GM18951 (cell line): Measurements from ENCODE around the gene ARHGAP23.
"Not testable (repeated sequence)": the region's sequence is repeated elsewhere in the genome, so short reads cannot be mapped to it uniquely, and the experiment has no call there.

ENCODE experiments used
- POLR2A ChIP-seq: IDR thresholded peaks from 4 replicates; pipeline ENCODE4 v1.6.1; 2011; ENCODE audit warnings: mild to moderate bottlenecking; ENCODE audit not compliant: insufficient read length, insufficient read depth; ENCODE audit errors: extremely low read depth
- in situ Hi-C: fragments of 300-500 bp; cut with MboI; formaldehyde crosslinking; loops from one replicate; pipeline ENCODE4 v1.12.0; 2022; ENCODE audit warnings: low sequenced_read_pairs, mixed read lengths, inconsistent platforms; ENCODE audit not compliant: unreplicated experiment

The ARHGAP23 gene

DNA sequence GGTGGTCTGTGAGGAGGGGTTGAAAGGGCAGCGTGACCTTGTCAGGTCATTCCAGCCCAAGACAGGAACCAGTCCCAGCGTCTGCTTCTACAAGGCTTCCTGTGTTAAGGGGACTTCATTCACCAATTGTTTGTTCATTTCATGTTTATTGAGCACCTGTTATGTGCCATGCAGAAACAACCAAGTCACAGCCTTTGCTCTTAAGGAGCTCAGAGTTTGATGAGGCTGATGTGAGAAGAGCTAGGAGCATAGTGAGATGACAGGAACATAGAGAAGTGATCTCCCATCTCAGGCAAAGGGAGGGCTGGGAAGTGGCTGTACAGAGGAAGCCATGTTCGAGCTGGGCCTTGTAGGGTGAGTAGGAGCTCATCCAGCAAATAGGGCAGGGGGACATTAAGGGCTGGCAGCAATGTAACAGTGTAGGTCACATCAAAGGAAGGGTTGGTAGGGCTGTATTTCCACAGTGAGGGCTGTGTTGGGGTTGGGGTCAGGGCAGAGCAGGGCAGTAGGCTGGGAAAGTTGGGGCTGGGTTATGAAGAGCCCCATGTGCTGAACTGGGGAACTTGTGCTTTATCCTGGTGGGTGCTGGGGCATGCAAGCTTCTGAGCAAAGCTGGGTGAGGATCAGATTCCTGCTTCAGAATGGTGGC lies 79.8 kb downstream of the ARHGAP23 start:
- in situ Hi-C loops = no loop called here

GRCh38 chr17:38508570-38508950 lies 80.3 kb downstream of the ARHGAP23 start:
- in situ Hi-C loops = no loop called here
- TF ChIP-seq POLR2A = no peak

More for the DNA sequence above, 79.8 kb downstream of the ARHGAP23 start:
- TF ChIP-seq POLR2A = no peak

DNA sequence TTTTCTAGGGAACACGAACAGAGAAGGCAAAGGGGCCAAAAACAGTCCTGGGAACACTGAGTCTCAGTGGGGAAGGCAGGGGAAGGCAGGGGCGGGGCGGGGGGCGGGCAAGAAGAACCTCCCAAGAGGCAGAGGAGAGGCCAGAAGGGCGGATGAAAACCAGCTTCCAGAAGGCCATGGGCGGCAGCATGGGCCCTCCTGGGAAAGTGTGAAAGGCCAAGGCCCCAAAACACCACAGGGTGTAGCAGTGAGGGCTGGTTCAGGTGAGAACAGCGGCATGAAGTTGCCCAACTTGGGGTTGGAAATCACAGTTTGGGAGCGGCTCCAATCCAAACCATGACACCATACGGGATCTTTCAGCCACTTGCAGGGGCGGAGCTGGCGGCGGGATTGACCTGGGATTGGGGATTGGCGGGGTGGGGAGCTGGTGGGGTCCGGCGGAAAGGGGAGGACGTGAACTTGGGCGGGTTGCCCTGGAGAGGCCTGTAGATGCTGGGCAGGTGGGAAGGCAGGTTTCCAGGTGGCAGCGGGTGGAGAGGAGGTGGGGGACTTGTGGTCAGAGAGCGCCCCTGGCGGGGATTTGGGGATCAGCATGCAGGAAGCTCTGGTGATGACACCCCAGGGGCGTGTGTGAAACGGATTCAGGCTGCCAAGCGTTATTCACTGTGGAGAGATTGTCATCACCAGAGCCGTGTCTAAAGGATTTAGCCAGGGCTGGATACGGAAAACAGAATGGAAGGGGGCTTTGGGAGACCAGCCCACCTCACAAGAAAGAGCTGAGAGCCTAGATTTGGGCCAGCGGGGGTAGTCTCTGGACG lies 80.9 kb downstream of the ARHGAP23 start:
- in situ Hi-C loops = no loop called here
- no peak for TF ChIP-seq POLR2A

GRCh38 chr17:38509772-38510420 lies 81.6 kb downstream of the ARHGAP23 start:
- no peak for TF ChIP-seq POLR2A
- in situ Hi-C loops = no loop called here

DNA sequence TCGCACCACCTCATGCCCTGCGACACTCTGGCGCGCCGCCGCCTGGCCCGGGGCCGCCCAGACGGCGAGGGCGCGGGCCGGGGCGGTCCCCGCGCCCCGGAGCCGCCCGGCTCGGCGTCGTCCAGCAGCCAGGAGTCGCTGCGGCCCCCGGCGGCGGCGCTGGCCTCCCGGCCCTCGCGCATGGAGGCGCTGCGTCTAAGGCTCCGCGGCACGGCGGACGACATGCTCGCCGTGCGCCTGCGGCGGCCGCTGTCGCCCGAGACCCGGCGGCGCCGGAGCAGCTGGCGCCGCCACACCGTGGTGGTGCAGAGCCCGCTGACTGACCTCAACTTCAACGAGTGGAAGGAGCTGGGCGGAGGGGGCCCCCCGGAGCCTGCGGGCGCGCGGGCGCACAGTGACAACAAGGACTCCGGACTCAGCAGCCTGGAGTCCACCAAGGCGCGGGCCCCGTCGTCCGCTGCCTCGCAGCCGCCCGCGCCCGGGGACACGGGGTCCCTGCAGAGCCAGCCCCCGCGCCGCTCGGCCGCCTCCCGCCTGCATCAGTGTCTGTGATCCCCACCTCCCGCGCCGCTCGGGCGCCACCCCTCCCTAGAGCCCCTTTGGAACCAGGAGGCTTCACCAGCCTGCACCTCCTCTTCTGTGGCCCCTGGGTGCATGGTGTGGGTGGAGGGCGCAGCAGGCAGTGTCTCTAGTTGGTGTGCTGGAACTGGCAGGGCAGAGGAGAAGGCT lies 82.3 kb downstream of the ARHGAP23 start:
- in situ Hi-C loops = no loop called here
- no peak for TF ChIP-seq POLR2A

DNA sequence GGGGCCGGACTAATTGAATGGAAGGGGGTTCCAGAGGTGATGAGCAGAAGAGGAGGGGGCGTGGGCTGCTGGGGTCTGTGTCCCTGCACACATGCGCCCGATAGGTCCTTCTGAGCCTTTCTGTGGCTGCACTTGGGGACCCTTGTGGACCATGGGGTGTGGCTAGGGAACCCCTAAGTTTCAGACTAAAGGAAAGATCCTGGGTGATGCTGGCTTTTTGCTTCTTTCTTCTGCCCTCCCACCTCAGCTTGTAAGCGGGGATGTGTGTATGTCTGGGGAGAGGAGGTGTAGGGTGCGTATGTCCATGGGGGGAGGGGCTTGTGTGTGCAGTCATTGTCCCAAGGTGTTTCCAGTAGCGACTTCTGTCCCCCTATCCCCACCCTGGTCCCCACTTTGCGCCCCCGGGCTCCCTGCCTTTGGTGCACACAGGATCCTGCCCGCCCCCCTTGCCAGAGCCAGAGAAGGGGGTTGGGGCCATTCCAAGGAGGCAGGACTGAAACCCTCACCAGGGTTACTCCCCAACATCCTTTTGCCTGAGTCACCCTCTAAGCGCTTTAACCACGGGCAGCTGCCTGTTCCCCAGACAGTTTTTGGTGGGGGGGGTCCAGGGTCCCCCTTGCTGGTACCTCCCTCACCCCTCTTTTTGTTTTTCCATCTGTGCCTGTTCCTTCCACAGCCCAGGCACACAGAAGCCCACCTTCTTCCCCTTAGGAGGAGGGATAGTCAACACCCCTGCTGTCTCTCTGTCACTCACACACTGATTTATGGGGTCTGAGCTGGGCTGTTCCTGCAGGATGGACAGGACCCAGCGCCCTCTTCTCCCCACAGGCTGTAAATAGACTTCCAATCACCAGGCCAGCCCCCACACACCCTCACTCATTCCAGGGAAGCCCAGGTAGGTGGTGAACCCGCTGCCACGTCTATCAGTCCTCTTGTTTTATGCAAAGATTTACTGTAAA lies 83.2 kb downstream of the ARHGAP23 start:
- TF ChIP-seq POLR2A = no peak
- in situ Hi-C loops = no loop called here

DNA sequence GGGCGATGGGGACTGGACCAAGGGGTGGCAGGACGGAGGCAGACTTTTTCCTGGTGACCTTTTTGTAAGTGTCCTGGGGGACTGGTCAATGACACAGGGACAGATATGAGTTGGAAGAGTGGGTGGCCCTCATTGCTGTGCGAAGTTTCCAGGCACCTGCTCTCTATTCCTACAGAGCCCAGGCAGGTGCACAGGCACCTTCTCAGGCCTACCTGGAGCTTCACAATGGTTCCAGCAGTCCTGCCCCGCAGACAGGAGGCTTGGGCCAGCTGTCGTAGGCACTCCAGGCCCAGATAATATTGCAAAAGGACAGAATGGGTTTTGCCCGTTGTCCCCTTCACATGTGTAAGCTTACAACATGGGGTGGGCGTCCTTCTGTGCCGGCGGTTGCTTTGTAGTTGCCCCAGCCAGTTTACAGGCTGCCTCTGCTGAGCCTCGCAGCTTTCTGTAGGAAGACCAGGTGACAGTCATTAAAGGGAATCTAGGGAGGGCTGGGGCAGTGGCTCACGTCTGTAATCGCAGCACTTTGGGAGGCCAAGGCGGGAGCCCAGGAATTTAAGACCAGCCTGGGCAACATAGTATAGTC lies 84.3 kb downstream of the ARHGAP23 start:
- TF ChIP-seq POLR2A = no peak
- in situ Hi-C loops = no loop called here

DNA sequence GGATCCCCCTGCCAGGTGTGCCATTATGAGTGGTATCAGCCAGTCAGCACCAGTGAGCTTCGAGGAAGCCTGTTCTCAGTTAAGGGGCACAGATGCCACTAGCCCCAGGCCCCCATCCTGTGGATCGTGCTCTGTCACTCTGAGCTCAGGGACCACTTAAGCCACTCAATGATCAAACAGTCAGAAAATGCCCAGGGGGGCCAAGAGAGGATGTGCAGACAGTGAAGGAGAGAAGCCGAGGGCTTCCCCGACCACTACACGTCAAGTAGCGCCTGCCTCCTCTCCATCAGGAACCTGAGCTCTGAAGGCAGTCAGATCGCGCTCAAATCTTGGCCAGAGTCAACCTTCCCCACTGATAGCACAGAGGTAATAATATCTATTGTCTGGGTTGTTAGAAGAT lies 98.3 kb downstream of the ARHGAP23 start:
- in situ Hi-C loops = not testable (repeated sequence)

- in situ Hi-C loops = not testable (repeated sequence)
Measured at GRCh38 chr17:38528141-38528540, 99.9 kb downstream of the ARHGAP23 start.

GRCh38 chr17:38530856-38531255 lies 102.6 kb downstream of the ARHGAP23 start:
- in situ Hi-C loops = not testable (repeated sequence)

DNA sequence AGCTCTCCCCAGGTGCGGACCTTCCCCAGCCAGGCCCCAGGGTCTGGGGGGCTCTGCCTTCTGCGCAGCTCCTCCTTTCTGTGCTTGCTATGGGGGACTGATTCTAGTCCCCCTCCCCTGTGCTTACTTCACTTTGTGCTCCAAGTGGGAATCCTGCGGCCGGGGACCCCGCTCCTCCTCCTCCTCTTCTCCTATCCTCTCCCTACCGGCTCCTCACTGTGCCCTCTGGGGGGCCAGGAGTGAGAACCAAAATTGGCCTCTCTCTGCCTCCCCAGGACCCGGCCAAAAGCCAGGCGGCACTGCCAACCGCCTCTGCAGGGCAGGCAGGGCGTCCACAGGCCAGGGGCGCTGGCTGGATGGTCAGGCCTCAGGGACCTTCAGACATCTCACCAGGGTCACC lies 103.5 kb downstream of the ARHGAP23 start:
- in situ Hi-C loops = not testable (repeated sequence)

- in situ Hi-C loops = no loop called here
- TF ChIP-seq POLR2A = no peak
Measured at GRCh38 chr17:38532451-38532850, 104.2 kb downstream of the ARHGAP23 start.
